CD4-positive, alpha-beta T cell (primary cell): ENCODE data around the gene PYM1. TPM values are rescaled to one million over a fixed set of nuclear protein-coding genes. Genes with fewer than 3 reads are reported as not detected.

Source experiments
- ATAC-seq: fragments of 200-7000 bp; cut with Tn5 transposase; one replicate; pipeline ENCODE4 v1.10.0; 2022; ENCODE audit warnings: mild to moderate bottlenecking; ENCODE audit not compliant: poor library complexity
- CTCF ChIA-PET: fragments of 350-600 bp; sonication (Branson Sonifier 250); formaldehyde crosslinking; loops from one replicate; lab custom pipeline; 2021; ENCODE audit warnings: antibody characterized with exemption, inconsistent platforms; lab: Charles Lee
- POLR2A ChIA-PET: fragments of 350-600 bp; sonication (Branson Sonifier 250); formaldehyde crosslinking; loops from one replicate; lab custom pipeline; 2021; ENCODE audit warnings: antibody characterized with exemption, inconsistent platforms; lab: Charles Lee
- DNase-seq, 14 experiments: peaks; one replicate each; pipeline ENCODE4 v3.0.0-alpha.2; 2013 to 2020; ENCODE audit warnings: mixed read lengths in 2 of 14
- H3K27ac ChIP-seq, 2 donors: one replicate each; pipeline versions ENCODE4 v1.5.1 to v1.7.0; 2013; ENCODE audit warnings: low read length in 2 of 2, low read depth in 1 of 2, mild to moderate bottlenecking in 1 of 2
- H3K27me3 ChIP-seq, 2 experiments: 1 replicate in 1 of 2; 2 replicates in 1 of 2; pipeline versions ENCODE4 v1.6.1 to v1.7.0; 2013; ENCODE audit warnings: low read length in 2 of 2, control low read depth in 1 of 2, mild to moderate bottlenecking in 1 of 2, moderate library complexity in 1 of 2; ENCODE audit not compliant: insufficient read depth in 2 of 2, control insufficient read depth in 1 of 2
- H3K36me3 ChIP-seq: one replicate; pipeline ENCODE4 v1.6.1; 2013; ENCODE audit warnings: low read length, control low read depth; ENCODE audit not compliant: insufficient read depth
- H3K4me1 ChIP-seq: one replicate; pipeline ENCODE4 v1.6.1; 2013; ENCODE audit warnings: low read length, control low read depth; ENCODE audit not compliant: insufficient read depth
- H3K4me3 ChIP-seq: one replicate; pipeline ENCODE4 v1.5.1; 2013; ENCODE audit warnings: mild to moderate bottlenecking, low read length, moderate library complexity
- H3K9me3 ChIP-seq, 2 experiments: 1 replicate in 1 of 2; 2 replicates in 1 of 2; pipeline versions ENCODE4 v1.6.1 to v1.7.0; 2013; ENCODE audit warnings: low read length in 2 of 2, mild to moderate bottlenecking in 2 of 2, control low read depth in 1 of 2, moderate library complexity in 1 of 2; ENCODE audit not compliant: control insufficient read depth in 1 of 2, insufficient read depth in 1 of 2
- H3K27ac Mint-ChIP-seq: one replicate; pipeline ENCODE4 v1.8.0; 2020; ENCODE audit warnings: mixed read lengths
- H3K27me3 Mint-ChIP-seq: one replicate; pipeline ENCODE4 v1.8.0; 2021; ENCODE audit warnings: mixed read lengths
- H3K36me3 Mint-ChIP-seq: one replicate; pipeline ENCODE4 v1.8.0; 2021; ENCODE audit warnings: low read depth, mixed read lengths
- H3K4me1 Mint-ChIP-seq: one replicate; pipeline ENCODE4 v1.8.0; 2021; ENCODE audit warnings: low read depth, mixed read lengths
- H3K4me3 Mint-ChIP-seq: one replicate; pipeline ENCODE4 v1.8.0; 2020; ENCODE audit warnings: mild to moderate bottlenecking, mixed read lengths
- H3K9me3 Mint-ChIP-seq: one replicate; pipeline ENCODE4 v1.8.0; 2020; ENCODE audit warnings: mixed read lengths
- intact Hi-C, 2 experiments: fragments of 100-400 bp; cut with DNase I in 1 of 2; cut with micrococcal nuclease in 1 of 2; formaldehyde crosslinking; loops; one replicate each; pipeline versions ENCODE4 v1.15.1 to v1.9.0; 2023 to 2025; cut with DNase I, micrococcal nuclease
- total RNA-seq, 174 experiments: library from RNA in 2 of 174; stranded (reverse) in 2 of 174; gene quantifications; one replicate each; pipeline ENCODE4 v1.2.3 and lab custom pipeline; 2021 to 2026
- TF ChIP-seq, protein P1 (sequence below): fragments of 200-600 bp; IDR thresholded peaks from one replicate; pipeline ENCODE4 v1.8.0; 2022; ENCODE audit warnings: antibody characterized with exemption, mild to moderate bottlenecking

Gene PYM1
- total RNA-seq, 2 experiments from 2014 or later: 13.7 to 16.7 TPM

DNA sequence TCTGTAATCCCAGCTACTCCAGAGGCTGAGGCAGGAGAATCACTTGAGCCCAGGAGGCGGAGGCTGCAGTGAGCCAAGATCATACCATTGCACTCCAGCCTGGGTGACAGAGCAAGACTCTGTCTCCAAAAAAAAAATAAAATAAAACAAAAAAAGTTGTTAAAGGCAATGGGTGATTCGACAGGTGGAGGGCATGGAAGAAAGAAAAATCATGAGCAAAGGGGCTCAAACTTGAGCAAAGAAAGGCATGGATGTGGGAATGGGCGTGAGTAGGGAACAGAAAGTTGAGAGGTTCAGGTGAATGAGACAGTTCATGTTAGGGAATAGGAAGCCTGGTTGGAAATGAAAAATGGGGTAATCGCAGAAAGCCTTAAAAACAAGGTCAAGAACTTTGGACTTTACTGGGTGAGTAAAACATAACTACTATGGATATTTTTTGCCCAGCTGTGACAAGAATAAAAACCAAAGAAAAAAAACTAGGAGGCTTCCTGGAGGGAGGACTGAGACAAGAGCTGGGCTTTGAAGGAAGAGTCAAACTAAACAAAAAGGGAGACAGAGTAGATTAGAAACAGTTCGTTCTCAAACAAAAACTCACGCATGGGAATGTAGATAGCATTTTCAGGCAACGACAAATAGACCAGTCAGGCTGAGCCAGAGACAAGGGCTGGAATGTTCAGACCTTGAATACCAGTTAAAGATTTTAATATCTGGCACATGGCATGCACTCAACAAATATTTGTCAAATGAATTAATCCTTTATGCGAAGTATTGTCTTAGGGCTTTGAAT, 18.8 kb downstream of the PYM1 start:
- POLR2A ChIA-PET: no interaction called here
- Histone ChIP-seq H3K36me3 (peaks cover 12% of the 10 kb centered on the region), H3K27me3 (no peaks in the 10 kb centered on the region), H3K27ac (no peak overlapping the region), H3K9me3 (no peaks in the 10 kb centered on the region), H3K4me1 (no peaks in the 10 kb centered on the region), H3K4me3 (no peak overlapping the region)
- no peaks in the 10 kb centered on the region for H3K9me3 Mint-ChIP-seq
- H3K27me3 Mint-ChIP-seq: no peaks in the 10 kb centered on the region
- peak overlapping the region; percentile 37 for H3K27ac Mint-ChIP-seq
- peaks cover 23% of the 10 kb centered on the region for H3K4me1 Mint-ChIP-seq
- TF ChIP-seq, protein P1, sequence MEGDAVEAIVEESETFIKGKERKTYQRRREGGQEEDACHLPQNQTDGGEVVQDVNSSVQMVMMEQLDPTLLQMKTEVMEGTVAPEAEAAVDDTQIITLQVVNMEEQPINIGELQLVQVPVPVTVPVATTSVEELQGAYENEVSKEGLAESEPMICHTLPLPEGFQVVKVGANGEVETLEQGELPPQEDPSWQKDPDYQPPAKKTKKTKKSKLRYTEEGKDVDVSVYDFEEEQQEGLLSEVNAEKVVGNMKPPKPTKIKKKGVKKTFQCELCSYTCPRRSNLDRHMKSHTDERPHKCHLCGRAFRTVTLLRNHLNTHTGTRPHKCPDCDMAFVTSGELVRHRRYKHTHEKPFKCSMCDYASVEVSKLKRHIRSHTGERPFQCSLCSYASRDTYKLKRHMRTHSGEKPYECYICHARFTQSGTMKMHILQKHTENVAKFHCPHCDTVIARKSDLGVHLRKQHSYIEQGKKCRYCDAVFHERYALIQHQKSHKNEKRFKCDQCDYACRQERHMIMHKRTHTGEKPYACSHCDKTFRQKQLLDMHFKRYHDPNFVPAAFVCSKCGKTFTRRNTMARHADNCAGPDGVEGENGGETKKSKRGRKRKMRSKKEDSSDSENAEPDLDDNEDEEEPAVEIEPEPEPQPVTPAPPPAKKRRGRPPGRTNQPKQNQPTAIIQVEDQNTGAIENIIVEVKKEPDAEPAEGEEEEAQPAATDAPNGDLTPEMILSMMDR: no peak
- DNase-seq: no peak
- intact Hi-C loops: no loop called here
- peaks cover 21% of the 10 kb centered on the region for H3K36me3 Mint-ChIP-seq
- H3K4me3 Mint-ChIP-seq: no peak overlapping the region
- ATAC-seq: no peak
- CTCF ChIA-PET: no interaction called here

DNA sequence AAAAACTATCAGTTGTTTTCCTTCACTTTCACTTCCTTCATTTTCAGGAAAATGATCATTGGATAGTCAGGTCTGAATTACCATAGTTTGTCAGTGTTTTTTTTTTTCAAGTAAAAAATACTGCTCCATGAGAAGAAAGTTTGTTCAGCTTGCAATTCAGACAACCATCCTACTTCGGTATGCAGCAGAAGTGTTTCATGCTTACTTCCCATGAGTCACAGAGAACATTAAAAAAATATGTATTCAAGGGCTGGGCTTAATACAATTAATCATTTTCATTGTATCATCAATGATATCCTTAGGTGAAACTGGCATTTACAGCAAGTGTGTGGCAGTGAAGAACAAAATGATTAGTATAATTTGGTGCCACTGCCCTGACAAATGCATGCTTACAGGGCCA, 21.6 kb downstream of the PYM1 start:
- Histone ChIP-seq H3K27me3 (no peaks in the 10 kb centered on the region), H3K4me1 (no peaks in the 10 kb centered on the region), H3K4me3 (no peak overlapping the region), H3K36me3 (peaks cover 22% of the 10 kb centered on the region), H3K9me3 (no peaks in the 10 kb centered on the region), H3K27ac (no peak overlapping the region)
- ATAC-seq (no peak), DNase-seq (no peak)
- ChIA-PET CTCF (no interaction called here), POLR2A (no interaction called here)
- no peaks in the 10 kb centered on the region for H3K9me3 Mint-ChIP-seq
- intact Hi-C loops: no loop called here
- H3K36me3 Mint-ChIP-seq: peaks cover 24% of the 10 kb centered on the region
- H3K27me3 Mint-ChIP-seq: no peaks in the 10 kb centered on the region
- H3K4me3 Mint-ChIP-seq: no peak overlapping the region
- TF ChIP-seq, protein P1: no peak
- peaks cover 17% of the 10 kb centered on the region for H3K4me1 Mint-ChIP-seq
- H3K27ac Mint-ChIP-seq: no peak overlapping the region

DNA sequence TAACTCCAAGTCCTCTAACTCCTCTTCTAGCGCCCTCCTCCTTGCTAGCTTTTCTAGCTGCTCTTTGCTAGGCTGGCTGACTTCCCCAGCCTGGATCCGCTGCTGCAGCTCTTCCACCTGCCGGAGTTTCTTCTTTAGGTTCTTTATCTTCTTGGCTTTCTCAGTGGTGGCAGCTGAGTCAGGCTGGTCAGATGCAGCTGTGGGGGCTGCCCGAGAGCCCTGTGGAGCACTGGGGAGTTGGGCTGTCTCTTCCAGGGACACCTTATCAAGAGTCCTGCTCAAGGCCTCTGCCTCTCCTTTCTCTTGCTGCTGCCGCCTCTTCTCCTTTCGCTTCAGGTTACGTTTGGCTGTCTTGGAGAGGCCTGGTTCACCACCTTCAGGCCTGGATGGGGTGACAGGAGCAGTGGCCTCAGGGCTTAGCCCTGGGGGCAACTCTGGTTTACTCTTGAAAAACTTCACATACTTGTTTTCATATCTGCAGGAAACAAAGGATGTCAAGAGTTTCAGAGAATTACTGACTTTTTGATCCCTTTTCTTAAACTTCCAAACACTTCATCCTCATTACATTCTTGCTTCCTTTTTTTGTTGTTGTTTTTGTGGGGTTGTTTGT, 25.7 kb downstream of the PYM1 start:
- TF ChIP-seq, protein P1: no peak
- Histone ChIP-seq H3K9me3 (no peaks in the 10 kb centered on the region), H3K4me3 (no peak overlapping the region), H3K4me1 (no peaks in the 10 kb centered on the region), H3K27ac (no peak overlapping the region), H3K27me3 (no peaks in the 10 kb centered on the region), H3K36me3 (peaks cover 25% of the 10 kb centered on the region)
- intact Hi-C loops: loop anchor here in 1 of 2 experiments (5.0 kb wide), 1 partner anchor 65 kb away; no protein-coding TSS in a partner anchor
- no peak for DNase-seq
- POLR2A ChIA-PET: no interaction called here
- Mint-ChIP-seq H3K9me3 (no peaks in the 10 kb centered on the region), H3K4me3 (no peak overlapping the region), H3K27me3 (no peaks in the 10 kb centered on the region), H3K4me1 (peaks cover 13% of the 10 kb centered on the region), H3K27ac (no peak overlapping the region), H3K36me3 (peaks cover 20% of the 10 kb centered on the region)
- CTCF ChIA-PET: no interaction called here
- ATAC-seq: no peak
